IPS-18a (cell line): ENCODE results near the gene MEGF6.

ENCODE experiments used
- H3K27ac ChIP-seq: one replicate; pipeline ENCODE4 v1.5.1; 2013; ENCODE audit warnings: low read length
- H3K27me3 ChIP-seq: one replicate; pipeline ENCODE4 v1.6.1; 2013; ENCODE audit warnings: mild to moderate bottlenecking, low read length; ENCODE audit not compliant: control insufficient read depth, insufficient read depth
- H3K36me3 ChIP-seq: one replicate; pipeline ENCODE4 v1.6.1; 2013; ENCODE audit warnings: low read depth, low read length; ENCODE audit not compliant: control insufficient read depth
- H3K4me1 ChIP-seq: one replicate; pipeline ENCODE4 v1.6.1; 2013; ENCODE audit warnings: low read depth, low read length; ENCODE audit not compliant: control insufficient read depth
- H3K4me3 ChIP-seq: one replicate; pipeline ENCODE4 v1.5.1; 2013; ENCODE audit warnings: low read length
- H3K9ac ChIP-seq: one replicate; pipeline ENCODE4 v1.6.1; 2013; ENCODE audit warnings: mild to moderate bottlenecking, low read length, moderate library complexity
- H3K9me3 ChIP-seq: one replicate; pipeline ENCODE4 v1.6.1; 2013; ENCODE audit warnings: low read depth, low read length; ENCODE audit not compliant: control insufficient read depth

The MEGF6 gene

GRCh38 chr1:3596663-3597598, 14.4 kb downstream of the MEGF6 start:
- Histone ChIP-seq H3K9ac (no peak overlapping the region), H3K9me3 (no peaks in the 10 kb centered on the region), H3K27me3 (no peaks in the 10 kb centered on the region), H3K4me1 (peaks cover 15% of the 10 kb centered on the region), H3K4me3 (no peak overlapping the region), H3K36me3 (no peaks in the 10 kb centered on the region), H3K27ac (no peak overlapping the region)

DNA sequence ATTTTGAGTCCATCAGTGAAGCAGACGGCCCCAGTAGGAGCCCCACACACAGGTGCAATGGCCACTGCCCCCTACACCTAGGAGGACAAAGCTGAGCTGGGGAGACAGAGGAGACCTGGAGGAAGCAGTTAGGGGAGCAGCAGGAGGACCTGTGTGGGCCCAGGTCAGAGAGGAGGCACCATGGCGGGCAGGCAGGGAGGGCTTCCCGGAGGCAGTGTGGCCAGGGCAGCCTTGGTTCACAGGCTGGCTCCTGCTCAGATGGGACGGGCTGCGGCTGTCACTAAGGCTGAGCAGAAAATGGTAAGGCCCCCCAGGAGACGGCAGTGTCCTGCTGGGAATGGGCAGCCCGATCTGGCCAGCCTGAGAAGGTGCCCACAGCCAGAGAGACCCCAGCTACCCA, 15.4 kb downstream of the MEGF6 start:
- Histone ChIP-seq H3K9ac (no peak overlapping the region), H3K27me3 (no peaks in the 10 kb centered on the region), H3K36me3 (no peaks in the 10 kb centered on the region), H3K27ac (no peak overlapping the region), H3K9me3 (no peaks in the 10 kb centered on the region), H3K4me1 (peaks cover 15% of the 10 kb centered on the region), H3K4me3 (no peak overlapping the region)

DNA sequence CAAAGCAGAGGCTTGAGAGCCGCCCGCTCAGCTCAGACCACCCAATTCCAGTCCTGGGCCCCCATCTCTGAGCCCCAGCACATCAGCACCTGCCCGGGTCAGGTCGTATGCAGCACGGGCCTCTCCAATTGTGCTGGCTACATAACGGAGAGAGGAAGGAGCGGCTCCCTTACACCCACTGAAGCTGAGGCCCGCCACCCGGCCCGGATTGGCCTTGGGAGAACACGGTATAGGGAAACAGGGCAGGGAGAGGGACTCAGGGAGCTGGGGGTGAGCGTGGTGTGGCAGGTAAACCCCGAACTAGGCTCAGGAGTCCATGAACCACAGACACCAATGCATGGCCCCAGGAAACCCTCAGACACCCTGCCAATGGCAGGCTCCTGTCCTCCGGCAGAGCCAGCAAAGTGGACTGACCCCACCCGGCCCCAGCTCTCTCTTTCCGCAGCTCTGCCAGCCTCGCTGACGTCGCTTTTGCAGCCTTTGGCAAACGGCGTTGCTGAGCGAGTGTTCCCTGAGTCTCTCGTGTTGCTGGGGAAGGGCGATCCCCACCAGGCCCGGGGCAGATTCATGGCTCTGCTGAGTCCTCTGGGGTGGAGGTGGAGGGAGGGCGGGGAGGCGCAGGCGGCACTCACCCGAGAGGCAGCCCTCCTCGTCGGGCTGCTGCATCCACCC, 16.5 kb downstream of the MEGF6 start:
- Histone ChIP-seq H3K27ac (no peak overlapping the region), H3K4me1 (peaks cover 15% of the 10 kb centered on the region), H3K36me3 (no peaks in the 10 kb centered on the region), H3K4me3 (no peak overlapping the region), H3K9ac (no peak overlapping the region), H3K9me3 (no peaks in the 10 kb centered on the region), H3K27me3 (no peaks in the 10 kb centered on the region)

DNA sequence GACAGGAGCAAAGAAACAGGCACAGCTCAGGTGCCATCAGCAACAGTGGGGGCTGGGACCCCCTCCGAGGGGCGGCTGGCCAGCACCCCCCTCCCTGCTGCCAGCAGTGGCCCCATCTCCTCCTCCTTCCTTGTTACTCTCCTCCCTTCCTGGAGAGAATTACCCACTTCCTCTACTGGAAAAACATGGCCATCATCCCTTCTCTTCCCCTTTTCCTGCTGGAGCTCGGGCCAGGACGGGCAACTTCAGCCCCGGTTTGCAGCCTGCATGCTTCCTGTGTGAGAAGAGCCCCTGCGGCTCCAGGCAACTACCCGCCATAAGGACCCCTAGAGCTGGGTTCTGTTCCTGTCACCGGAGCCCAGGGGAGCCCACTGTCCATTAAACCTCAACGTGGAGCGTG, 17.6 kb downstream of the MEGF6 start:
- no peak overlapping the region for H3K27ac ChIP-seq
- H3K36me3 ChIP-seq, result no peaks in the 10 kb centered on the region
- no peaks in the 10 kb centered on the region for H3K27me3 ChIP-seq
- H3K4me1 ChIP-seq, result peaks cover 20% of the 10 kb centered on the region
- H3K9me3 ChIP-seq, result no peaks in the 10 kb centered on the region
- H3K4me3 ChIP-seq, result no peak overlapping the region
- no peak overlapping the region for H3K9ac ChIP-seq

- H3K4me1 ChIP-seq, result peaks cover 19% of the 10 kb centered on the region
- no peak overlapping the region for H3K27ac ChIP-seq
- no peaks in the 10 kb centered on the region for H3K9me3 ChIP-seq
- H3K4me3 ChIP-seq, result no peak overlapping the region
- no peak overlapping the region for H3K9ac ChIP-seq
- H3K27me3 ChIP-seq, result no peaks in the 10 kb centered on the region
- H3K36me3 ChIP-seq, result no peaks in the 10 kb centered on the region
These were observed 18.0 kb downstream of the MEGF6 start for GRCh38 chr1:3593334-3593733.

- H3K4me1 ChIP-seq, result peaks cover 11% of the 10 kb centered on the region
- H3K4me3 ChIP-seq, result no peak overlapping the region
- no peak overlapping the region for H3K27ac ChIP-seq
- H3K9me3 ChIP-seq, result no peaks in the 10 kb centered on the region
- no peaks in the 10 kb centered on the region for H3K36me3 ChIP-seq
- no peaks in the 10 kb centered on the region for H3K27me3 ChIP-seq
- H3K9ac ChIP-seq, result no peak overlapping the region
These were observed 20.1 kb downstream of the MEGF6 start for GRCh38 chr1:3590951-3591865.

- H3K36me3 ChIP-seq, result no peaks in the 10 kb centered on the region
- no peak overlapping the region for H3K4me3 ChIP-seq
- no peak overlapping the region for H3K27ac ChIP-seq
- H3K9me3 ChIP-seq, result no peaks in the 10 kb centered on the region
- H3K27me3 ChIP-seq, result no peaks in the 10 kb centered on the region
- peaks cover 11% of the 10 kb centered on the region for H3K4me1 ChIP-seq
- no peak overlapping the region for H3K9ac ChIP-seq
These were observed 21.1 kb downstream of the MEGF6 start for GRCh38 chr1:3590139-3590763.

DNA sequence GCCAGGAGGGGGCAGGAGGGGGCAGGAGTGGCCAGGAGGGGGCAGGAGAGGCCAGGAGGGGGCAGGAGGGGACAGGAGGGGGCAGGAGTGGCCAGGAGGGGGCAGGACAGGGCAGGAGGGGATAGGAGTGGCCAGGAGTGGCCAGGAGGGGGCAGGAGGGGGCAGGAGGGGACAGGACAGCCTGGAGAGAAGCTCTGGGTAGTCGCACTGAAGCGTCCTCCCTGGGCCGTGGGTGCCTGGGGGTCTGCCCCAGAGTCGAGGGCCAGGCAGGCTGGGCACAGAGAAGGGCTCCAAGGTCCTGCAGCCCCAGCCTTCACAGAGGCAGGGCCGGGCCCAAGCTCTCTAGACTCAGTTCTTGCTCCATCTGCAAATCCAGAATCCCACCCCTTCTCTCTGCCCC, 22.9 kb downstream of the MEGF6 start:
- Histone ChIP-seq H3K36me3 (no peaks in the 10 kb centered on the region), H3K27ac (no peak overlapping the region), H3K4me1 (peaks cover 5% of the 10 kb centered on the region)

DNA sequence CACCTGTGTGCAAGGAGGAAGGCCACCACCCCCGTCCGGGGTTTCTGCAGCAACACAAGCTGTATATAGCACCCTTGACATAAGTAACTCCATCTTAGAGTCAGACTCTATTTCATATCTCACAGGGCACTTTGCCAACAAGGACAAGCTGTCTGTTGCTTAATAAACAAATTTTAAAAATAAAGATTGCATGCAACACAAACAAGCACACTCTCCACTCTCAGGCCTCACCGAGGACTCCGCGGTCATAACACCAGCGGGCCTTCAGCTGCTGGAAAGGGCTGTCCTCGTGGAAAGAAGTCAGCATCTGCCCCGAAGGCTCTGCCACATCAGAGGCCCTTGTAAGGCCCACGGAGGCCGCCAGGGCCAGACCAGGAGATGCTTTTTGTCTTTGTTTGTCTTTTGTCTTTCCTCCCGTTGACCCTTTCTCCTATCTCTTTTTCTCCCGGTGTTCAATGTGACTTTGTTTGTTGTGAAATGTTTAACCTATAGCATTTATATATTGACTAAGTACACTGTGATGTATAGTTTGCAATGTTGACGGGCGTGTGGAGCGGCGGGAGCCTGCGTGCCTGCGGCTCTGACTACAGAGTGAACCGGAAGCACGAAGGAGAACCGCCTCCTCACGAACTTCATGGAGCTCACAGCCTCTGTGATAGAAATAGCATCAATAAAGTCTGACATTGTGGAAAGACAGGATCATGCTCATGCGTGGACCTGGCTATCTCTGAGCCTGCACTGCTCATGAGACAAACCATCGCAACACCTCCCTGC, 24.1 kb downstream of the MEGF6 start:
- Histone ChIP-seq H3K27me3 (no peaks in the 10 kb centered on the region), H3K36me3 (no peaks in the 10 kb centered on the region), H3K27ac (no peak overlapping the region), H3K9ac (no peak overlapping the region), H3K4me3 (no peak overlapping the region), H3K9me3 (no peaks in the 10 kb centered on the region), H3K4me1 (peaks cover 5% of the 10 kb centered on the region)

More for the DNA sequence above, 22.9 kb downstream of the MEGF6 start:
- Histone ChIP-seq H3K4me3 (no peak overlapping the region), H3K27me3 (no peaks in the 10 kb centered on the region), H3K9me3 (no peaks in the 10 kb centered on the region), H3K9ac (no peak overlapping the region)

DNA sequence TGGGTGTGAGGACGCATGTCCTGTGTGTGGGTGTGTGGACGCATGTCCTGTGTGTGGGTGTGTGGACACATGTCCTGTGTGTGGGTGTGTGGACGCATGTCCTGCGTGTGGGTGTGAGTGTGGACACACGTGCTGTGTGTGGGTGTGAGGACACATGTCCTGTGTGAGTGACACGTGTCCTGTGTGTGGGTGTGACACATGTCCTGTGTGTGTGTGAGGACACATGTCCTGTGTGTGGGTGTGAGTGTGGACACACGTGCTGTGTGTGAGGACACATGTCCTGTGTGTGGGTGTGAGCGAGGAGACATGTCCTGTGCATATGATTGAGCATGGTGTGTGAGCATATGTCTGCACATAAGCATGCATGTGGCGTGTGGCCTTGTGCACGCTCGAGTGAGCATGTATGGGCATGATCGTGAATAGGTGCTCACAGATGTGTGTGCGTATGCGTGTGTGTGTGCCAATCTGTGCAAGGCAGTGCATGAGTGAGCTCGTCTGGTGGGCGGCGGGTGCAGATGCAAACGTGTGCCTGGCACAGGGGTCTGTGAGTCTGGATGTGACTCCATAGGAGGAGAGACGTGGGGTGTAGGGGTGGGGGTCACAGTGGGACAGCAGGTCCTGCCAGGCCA, 25.3 kb downstream of the MEGF6 start:
- Histone ChIP-seq H3K36me3 (no peaks in the 10 kb centered on the region), H3K27ac (no peak overlapping the region), H3K27me3 (no peaks in the 10 kb centered on the region), H3K9ac (no peak overlapping the region), H3K9me3 (no peaks in the 10 kb centered on the region), H3K4me3 (no peak overlapping the region), H3K4me1 (peaks cover 5% of the 10 kb centered on the region)
